HG03457 (cell line): ENCODE data around the gene ZNF212.
"Not testable (repeated sequence)": the region's sequence is repeated elsewhere in the genome, so short reads cannot be mapped to it uniquely, and the experiment has no call there.

ENCODE experiments used
- ATAC-seq: cut with Tn5 transposase; IDR thresholded peaks from one replicate; pipeline ENCODE4 v1.9.1; 2021; ENCODE audit warnings: moderate number of reproducible peaks; ENCODE audit not compliant: unreplicated experiment

The ZNF212 gene

DNA sequence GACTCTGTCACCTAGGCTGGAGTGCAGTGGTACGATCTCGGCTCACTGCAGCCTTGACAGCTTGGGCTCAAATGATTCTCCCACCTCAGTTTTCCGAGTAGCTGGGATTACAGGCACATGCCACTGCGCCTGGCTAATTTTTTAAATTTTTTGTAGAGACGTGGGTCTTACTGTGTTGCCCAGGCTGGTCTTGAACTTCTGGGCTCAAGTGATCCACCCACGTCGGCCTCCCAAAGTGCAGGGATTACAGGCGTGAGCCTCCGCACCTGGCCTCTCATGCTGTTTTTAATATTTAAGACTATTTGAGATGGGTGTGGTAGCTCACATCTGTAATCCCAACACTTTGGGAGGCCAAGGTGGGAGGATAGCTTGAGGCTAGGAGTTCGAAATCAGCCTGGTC lies 12.1 kb downstream of the ZNF212 start:
- ATAC-seq, result not testable (repeated sequence)

DNA sequence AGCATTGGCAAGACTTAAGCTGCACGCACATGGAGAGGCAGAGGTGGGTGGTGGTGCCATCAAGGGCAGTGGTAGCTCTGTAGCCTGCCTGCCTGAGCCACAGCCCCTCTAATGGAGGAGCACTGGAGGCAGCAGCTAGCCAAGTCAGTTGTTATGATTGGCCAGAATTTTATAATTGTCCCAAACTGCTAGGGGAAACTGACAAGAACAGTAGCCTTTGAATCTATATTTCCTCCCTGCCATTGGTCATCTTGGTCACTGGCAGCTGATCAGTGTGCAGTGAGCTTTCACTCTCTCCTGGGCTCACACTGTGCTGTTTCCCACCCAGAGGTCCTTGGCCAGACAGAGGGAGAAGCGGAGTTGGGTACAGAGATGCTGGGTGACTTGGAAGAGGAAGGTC lies 12.9 kb downstream of the ZNF212 start:
- ATAC-seq, result no peak

DNA sequence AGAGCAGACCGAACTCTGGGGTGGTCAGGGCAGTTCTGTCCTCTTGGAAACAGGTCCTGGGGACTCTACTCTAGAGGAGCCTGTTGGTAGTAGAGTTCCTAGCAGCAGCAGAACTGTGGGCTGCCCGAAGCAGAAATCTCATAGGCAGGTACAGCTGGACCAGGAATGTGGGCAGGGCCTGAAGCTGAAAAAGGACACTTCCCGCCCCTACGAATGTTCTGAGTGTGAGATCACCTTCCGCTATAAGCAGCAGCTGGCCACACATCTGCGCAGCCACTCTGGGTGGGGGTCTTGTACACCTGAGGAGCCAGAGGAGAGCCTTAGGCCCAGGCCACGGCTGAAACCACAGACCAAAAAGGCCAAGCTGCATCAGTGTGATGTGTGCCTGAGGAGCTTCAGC lies 14.2 kb downstream of the ZNF212 start:
- ATAC-seq, result no peak

DNA sequence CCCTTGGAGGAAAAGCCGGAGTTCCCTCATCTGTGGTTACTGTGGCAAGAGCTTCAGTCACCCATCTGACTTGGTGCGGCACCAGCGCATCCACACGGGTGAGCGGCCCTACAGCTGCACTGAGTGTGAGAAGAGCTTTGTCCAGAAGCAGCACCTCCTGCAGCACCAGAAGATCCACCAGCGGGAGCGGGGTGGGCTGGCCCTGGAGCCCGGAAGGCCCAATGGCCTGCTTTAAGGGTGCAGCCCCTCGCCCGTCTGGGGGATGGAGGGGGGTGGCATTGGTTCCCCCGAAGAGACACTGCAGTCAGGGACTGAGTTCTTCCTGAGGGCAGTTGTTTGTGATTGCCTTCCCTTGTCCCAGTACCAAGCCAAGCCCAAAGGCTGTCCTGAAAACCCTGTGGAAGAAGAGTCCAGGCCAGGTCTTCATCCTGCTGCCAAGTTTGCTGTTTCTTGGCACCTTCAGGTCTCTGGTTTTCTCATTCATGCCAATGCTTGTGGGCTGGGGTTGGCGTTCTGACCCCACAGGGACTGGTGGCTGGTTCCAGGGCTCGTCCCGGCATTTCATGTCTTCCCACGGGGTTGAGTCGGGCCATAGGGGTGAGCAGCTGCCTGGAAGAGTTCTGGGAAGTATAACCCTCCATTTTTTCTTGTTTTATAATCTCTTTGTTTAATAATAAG lies 14.9 kb downstream of the ZNF212 start:
- ATAC-seq, result no peak

DNA sequence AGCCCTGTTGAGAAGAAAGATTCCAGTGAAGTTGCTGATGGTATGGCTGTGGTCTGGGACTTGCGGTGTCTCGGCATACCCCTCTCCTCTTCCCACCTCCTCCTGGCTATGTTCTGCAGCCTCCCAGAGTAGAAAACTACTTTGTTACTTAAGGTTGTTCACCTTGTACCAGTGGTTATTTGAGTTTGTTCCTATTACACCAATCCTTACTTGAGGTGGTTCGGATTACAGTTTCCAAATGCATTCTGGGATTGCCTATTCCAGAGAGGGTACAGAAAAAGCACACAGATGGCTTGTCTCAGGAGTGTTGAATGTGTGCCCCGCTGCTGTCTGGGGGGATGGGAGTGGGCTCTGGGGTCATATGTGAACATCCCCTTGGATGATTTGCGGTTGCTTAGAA lies 15.7 kb downstream of the ZNF212 start:
- ATAC-seq, result no peak

GRCh38 chr7:149256568-149256967 lies 17.1 kb downstream of the ZNF212 start:
- ATAC-seq, result no peak

DNA sequence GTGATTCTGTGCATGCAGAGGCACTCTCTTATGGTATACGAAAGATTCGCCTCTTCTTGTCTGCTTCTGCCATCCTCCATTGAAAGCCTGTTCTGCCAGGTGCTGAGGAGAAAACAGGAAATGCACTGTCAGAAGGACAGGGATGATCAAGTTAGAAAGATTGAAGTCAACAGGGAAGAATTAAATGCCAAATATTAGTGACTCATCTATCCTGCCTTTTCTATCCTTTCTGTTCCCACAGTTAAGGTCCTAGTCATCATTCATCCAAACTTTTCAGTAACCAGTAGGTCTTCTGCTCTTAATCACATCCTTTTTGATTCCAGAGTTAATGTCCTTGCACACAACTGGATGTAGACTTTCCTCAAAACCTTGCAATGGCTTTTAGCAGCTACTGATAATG lies 17.7 kb downstream of the ZNF212 start:
- no peak for ATAC-seq

GRCh38 chr7:149261316-149261828 lies 21.9 kb downstream of the ZNF212 start:
- peak; percentile 3 for ATAC-seq

DNA sequence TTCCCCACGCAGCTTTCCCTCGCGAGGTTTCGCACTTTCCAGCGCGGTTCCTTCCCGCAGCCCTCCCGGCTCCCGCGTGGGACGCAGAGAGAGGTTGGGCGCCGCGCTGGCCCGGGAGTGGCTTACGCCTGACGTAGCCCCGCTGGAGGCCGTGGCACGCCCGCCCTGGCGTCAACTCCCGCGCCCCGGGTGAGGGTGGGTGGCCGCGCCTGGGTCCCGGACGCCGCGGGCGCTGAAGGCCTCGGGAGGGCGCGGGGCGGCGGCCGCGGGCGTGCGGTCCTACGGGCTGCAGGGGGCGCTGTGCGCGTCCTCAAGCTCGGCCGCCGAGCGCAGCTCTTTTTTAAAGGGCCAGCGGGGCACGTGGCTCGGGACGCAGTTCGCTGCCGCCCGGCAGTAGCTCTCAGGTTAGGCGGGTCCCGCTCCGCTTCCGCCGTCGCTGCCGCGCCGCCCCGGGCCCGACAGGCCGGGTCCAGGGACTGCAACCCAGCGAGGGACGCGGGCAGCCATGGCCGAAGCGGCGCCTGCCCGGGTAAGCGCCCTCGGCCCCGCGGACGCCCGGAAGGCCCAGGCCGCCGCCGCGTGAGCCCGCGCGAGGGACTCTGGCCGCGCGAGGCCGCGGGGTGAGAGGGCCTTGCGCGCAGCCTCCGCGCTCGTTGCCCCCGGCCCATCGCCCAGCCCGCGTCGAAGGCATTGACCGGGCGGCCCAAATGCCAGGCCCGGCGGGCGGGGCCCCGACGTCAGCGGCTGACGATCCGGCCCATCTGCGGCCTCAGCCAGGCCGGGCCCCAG lies 22.6 kb downstream of the ZNF212 start, which contains the start of gene ZNF783:
Gene ZNF783, plus strand, starts transcription at position 368 of the 789 bp plus-strand sequence. Its CDS starts 138 bp downstream, at position 506.
- peak; percentile 73 for ATAC-seq

DNA sequence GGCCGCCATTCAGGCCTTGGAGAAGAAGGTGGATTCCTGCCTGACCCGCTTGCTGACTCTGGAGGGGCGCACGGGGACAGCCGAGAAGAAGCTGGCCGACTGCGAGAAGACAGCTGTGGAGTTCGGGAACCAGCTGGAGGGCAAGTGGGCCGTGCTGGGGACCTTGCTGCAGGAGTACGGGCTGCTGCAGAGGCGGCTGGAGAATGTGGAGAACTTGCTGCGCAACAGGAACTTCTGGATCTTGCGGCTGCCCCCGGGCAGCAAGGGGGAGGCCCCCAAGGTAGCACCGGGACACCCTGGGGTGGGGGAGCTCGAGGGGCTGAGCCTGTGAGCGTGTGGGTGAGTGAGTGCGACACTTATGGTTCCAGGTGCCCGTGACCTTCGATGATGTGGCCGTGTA lies 27.0 kb downstream of the ZNF212 start:
- no peak for ATAC-seq

DNA sequence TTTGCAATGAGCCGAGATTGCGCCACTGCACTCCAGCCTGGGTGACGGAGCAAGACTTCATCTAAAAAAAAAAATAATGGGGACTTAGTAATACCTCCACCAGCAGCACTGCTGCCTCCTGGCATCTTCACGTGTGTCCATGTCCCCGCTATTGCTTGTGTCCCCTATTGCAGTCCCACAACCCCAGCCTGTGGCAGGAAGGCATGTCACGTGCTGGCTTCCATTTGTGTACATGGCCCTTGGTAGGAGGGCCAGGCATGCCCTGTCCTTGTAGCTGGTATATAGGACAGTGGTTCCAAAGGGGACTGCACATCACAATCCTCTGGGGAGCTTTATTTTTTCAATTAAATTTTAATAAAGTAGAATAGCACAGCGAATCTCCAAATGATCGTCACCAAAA lies 28.3 kb downstream of the ZNF212 start:
- no peak for ATAC-seq

DNA sequence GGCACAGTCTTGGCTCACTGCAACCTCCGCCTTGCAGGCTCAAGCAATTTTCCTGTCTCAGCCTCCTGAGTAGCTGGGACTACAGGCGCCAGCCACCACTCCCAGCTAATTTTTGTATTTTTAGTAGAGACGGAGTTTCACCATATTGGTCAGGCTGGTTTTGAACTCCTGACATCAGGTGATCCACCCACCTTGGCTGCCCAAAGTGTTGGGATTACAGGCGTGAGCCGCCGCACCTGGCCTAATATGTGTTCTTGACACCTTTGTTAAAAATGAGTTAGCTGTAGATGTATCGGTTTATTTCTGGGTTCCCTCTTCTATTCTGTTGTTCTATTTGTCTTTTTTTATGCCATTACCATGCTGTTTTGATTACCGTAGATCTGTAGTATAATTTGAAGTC lies 35.0 kb downstream of the ZNF212 start:
- not testable (repeated sequence) for ATAC-seq

GRCh38 chr7:149277871-149278270 lies 38.4 kb downstream of the ZNF212 start:
- ATAC-seq, result no peak

DNA sequence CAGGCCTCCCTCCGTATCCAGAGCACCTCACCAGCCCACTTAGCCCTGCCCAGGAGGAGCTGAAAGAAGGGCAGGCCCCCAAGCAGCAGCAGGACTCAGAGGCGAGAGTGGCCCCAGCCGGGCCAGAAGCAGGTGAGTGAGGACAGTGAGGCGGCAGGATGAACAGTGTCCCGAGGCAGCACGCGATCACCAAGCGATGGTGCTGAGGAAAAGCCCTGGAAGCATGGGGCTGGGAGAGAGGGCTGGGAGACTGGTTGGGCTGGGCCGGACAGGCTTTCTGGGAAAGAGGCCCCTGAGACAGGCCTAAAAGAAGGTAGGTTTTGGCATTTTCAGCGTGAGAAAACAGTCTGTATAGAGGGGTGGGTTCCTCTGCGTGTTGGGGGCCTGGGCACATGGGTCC lies 38.9 kb downstream of the ZNF212 start:
- no peak for ATAC-seq

DNA sequence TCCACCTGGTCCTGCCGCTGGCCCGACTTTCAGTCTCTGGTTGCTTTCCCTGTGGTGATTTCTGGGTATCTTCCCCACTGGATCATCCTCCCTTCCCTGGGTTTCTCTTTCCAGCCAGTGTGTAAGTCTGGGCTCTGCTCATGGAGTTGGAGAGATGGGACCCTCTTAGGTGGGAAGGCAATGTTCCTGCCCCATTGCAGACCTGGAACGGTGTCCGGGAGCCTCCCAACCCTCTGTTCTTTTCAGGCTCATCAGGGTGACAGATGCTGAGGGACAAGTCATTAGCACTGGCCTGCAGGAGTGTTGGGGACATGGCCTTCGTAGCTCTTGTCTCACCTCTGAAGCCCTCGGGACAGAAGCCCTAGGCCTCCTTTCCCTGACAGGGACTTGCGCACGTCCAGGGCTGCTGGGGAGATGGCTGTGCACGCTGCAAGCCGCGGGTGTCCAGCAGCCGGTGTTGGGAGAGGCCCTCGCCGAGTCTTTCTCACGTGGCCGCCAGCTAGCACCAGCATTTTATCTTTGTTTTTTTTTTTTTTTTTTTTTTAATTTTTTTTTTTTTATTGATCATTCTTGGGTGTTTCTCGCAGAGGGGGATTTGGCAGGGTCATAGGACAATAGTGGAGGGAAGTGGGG lies 39.8 kb downstream of the ZNF212 start:
- ATAC-seq, result no peak

DNA sequence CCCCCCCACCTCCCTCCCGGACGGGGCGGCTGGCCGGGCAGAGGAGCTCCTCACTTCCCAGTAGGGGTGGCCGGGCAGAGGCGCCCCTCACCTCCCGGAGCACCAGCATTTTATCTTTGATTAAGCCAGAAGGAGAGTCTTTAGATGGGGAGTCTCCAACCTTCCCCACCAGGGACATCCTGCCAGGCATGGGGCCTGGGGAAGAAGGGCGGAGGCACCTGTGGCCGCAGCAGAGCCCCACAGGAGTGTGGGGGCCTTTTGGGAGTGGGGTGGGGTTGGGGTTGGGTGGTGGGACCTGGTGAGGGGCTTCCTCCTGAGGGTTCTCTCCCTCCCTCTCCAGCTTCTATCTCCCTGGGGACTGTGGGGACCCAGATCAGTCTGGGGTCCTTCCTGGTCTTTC lies 40.7 kb downstream of the ZNF212 start:
- ATAC-seq, result no peak

DNA sequence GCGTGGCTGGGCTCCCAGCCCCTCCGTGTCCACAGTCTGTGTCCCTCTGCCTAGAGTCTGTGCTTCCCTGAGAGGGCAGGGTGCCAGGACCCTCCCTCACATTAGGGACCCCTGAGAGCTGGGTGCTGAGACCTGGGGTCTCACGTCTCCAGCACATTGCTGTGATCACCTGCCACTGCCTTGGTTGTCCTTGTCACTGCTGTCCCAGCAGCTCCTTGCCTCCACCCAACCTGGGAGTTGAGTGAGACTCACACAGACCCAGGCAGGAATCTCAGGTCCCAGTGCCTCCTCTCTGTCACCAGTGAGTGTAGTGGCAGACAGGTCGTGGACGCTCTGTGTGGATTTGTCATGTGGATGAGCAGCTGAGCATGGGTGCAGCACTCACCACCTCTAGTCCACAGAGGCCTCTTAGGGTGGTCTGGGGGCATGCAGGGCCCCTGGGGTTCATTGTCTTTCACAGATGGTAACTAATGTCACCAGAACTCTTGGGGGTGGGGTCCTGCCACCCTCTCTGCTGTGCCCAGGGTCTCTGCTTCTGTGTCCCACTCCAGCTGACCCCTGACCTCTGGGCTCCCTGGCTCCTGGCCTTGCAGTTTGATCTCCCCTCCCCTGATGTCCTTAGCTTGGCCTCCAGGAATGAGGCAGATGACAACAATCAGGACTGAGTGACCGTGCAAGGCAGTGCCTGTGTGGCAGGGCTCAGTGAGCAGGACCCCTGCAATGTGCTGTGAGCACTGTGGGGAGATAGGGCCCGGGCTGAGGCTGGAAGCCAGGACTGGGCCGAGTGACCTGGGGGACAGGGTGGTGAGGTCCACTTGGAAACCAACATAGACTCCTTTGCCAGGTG lies 41.4 kb downstream of the ZNF212 start:
- ATAC-seq, result no peak

DNA sequence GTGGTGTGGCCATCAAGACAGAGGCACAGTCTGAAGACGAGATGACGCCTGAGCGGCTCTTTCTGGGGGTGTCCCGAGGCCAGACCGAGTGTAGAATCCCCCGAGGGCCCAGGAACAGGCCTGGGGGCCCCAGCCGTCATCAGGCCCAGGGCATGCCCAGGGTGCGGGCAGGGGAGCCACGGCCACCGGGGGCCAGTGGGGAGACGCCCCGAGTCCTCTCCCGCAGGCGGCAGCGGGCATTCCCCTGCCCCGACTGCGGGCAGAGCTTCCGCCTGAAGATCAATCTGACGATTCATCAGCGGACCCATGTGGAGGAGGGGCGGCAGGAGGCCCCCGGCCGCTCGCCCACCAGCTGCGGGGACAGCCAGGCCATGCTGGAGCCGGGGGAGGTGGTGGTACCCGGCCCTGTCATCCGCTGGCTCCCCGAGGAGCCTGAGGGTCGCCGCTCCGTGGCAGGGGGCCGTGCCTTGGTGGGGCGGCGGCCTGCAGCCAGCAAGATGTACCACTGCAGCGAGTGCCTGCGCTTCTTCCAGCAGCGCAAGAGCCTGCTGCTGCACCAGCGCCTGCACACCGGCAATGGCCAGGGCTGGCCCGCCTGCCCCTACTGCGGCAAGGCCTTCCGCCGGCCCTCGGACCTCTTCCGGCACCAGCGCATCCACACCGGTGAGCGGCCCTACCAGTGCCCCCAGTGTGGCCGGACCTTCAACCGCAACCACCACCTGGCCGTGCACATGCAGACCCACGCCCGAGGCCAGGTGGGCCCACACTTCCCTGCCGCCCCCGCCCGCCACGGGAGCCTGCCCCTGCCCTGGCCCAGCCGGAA lies 42.3 kb downstream of the ZNF212 start:
- ATAC-seq, result no peak

GRCh38 chr7:149282331-149282655 lies 42.8 kb downstream of the ZNF212 start:
- no peak for ATAC-seq

DNA sequence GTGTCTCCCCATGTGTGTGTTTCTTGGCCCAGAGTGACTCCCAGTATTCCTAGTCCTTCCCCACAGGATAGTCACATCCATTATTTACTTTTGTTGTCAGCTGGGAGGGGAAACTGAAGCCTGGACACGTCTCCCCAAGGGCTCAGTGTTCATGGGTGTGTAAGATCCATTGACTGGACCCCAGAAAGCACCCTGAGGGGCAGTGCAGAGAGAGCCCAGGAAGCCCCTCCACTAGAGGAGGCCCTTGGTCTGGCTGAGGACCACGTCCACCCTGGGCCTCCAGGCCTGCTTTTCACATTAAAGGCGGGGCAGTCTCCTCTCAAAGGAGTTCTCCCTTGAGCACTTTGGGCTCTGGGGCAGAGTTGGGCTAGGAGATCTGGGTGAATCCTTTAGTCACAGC lies 43.9 kb downstream of the ZNF212 start:
- ATAC-seq, result no peak
